Caco-2 (cell line): ENCODE measurements around the gene TBC1D24. TPM values are rescaled to one million over a fixed set of nuclear protein-coding genes. Genes with fewer than 3 reads are reported as not detected.
A peak's percentile ranks its signal among the peaks of the same experiment; 100 is the strongest.

ENCODE experiments used
- BruUV-seq: library from RNA; stranded (reverse); fragments of 400-500 nt; replicated peaks from 2 replicates; lab custom pipeline; 2021; lab: Mats Ljungman, UMichigan
- CTCF ChIA-PET: fragments of 300-600 bp; sonication (Branson Sonifier 250); formaldehyde crosslinking; loops from one replicate; lab custom pipeline; 2022; ENCODE audit warnings: antibody characterized with exemption; lab: Charles Lee
- POLR2A ChIA-PET: fragments of 300-600 bp; sonication (Branson Sonifier 250); formaldehyde crosslinking; loops from one replicate; lab custom pipeline; 2022; ENCODE audit warnings: antibody characterized with exemption; lab: Charles Lee
- DNase-seq, 2 experiments: peaks; one replicate each; pipeline versions ENCODE4 v3.0.0 to v3.0.0-alpha.2; 2020 to 2022
- H3K27me3 ChIP-seq: replicated peaks from 2 replicates; pipeline ENCODE4 v1.6.0; 2011; ENCODE audit warnings: low read length; ENCODE audit not compliant: control insufficient read depth, insufficient read depth
- H3K36me3 ChIP-seq: 2 replicates; pipeline ENCODE4 v1.5.1; 2011; ENCODE audit warnings: low read length; ENCODE audit not compliant: control insufficient read depth, insufficient read depth
- H3K4me1 ChIP-seq: fragments of 250-450 bp; sonication (Bioruptor Pico); 2 replicates; pipeline ENCODE4 v1.5.1; 2020; ENCODE audit warnings: mild to moderate bottlenecking
- H3K4me3 ChIP-seq: 2 replicates; pipeline ENCODE4 v1.5.1; 2011; ENCODE audit warnings: low read depth, mild to moderate bottlenecking, control low read depth, low read length
- H3K9me3 ChIP-seq: fragments of 250-450 bp; sonication (Bioruptor Pico); 2 replicates; pipeline ENCODE4 v1.5.1; 2020; ENCODE audit warnings: mild to moderate bottlenecking, moderate library complexity
- H3K27ac Mint-ChIP-seq: one replicate; pipeline ENCODE4 v1.8.0; 2022; ENCODE audit warnings: mixed read lengths; ENCODE audit not compliant: unreplicated experiment
- H3K27me3 Mint-ChIP-seq: one replicate; pipeline ENCODE4 v1.8.0; 2022; ENCODE audit warnings: mixed read lengths; ENCODE audit not compliant: insufficient read depth, unreplicated experiment
- H3K36me3 Mint-ChIP-seq: one replicate; pipeline ENCODE4 v1.8.0; 2022; ENCODE audit warnings: mild to moderate bottlenecking, mixed read lengths; ENCODE audit not compliant: insufficient read depth, unreplicated experiment
- H3K4me1 Mint-ChIP-seq: one replicate; pipeline ENCODE4 v1.8.0; 2022; ENCODE audit warnings: low read depth, mixed read lengths; ENCODE audit not compliant: unreplicated experiment
- H3K4me3 Mint-ChIP-seq: one replicate; pipeline ENCODE4 v1.8.0; 2022; ENCODE audit warnings: mild to moderate bottlenecking, moderate library complexity, mixed read lengths; ENCODE audit not compliant: unreplicated experiment
- H3K9me3 Mint-ChIP-seq: one replicate; pipeline ENCODE4 v1.8.0; 2022; ENCODE audit warnings: mixed read lengths; ENCODE audit not compliant: unreplicated experiment
- intact Hi-C: fragments of 100-400 bp; cut with micrococcal nuclease; formaldehyde crosslinking; loops from one replicate; pipeline ENCODE4 v1.10.0; 2022; ENCODE audit not compliant: unreplicated experiment
- total RNA-seq: library from RNA; stranded (reverse); gene quantifications from 2 replicates; pipeline ENCODE4 v1.2.3, GENCODE V29; 2022
- TF ChIP-seq, protein P1 (sequence below), 2 experiments: fragments of 200-600 bp in 1 of 2; IDR thresholded peaks; 1 replicate in 1 of 2; 2 replicates in 1 of 2; pipeline versions ENCODE4 v1.5.1 to v1.8.0; 2011 to 2022; ENCODE audit warnings: antibody characterized with exemption in 1 of 2, control low read depth in 1 of 2, inconsistent platforms in 1 of 2, low read depth in 1 of 2, low read length in 1 of 2, mild to moderate bottlenecking in 1 of 2, moderate library complexity in 1 of 2; ENCODE audit not compliant: insufficient read depth in 1 of 2, severe bottlenecking in 1 of 2, unreplicated experiment in 1 of 2

The TBC1D24 gene
- total RNA-seq, 1 experiment from 2014 or later, result 20.8 TPM

DNA sequence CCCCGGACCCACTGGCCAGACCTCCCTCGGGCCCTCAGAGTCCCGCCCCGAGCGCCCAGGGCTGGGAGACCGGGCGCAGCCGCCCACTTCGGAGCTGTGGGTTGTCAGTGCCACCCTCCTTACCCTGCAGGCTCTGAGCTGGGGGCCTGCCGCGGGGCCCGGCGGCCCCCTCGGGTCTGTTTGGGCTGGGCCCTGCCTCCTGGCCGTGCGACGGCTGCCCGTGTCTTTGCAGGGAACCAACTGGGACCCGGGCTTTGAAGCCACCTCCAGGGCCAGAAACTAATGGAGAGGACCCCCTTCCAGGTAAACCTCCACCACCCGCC, 14.6 kb upstream of the TBC1D24 start:
- TF ChIP-seq, protein P1, sequence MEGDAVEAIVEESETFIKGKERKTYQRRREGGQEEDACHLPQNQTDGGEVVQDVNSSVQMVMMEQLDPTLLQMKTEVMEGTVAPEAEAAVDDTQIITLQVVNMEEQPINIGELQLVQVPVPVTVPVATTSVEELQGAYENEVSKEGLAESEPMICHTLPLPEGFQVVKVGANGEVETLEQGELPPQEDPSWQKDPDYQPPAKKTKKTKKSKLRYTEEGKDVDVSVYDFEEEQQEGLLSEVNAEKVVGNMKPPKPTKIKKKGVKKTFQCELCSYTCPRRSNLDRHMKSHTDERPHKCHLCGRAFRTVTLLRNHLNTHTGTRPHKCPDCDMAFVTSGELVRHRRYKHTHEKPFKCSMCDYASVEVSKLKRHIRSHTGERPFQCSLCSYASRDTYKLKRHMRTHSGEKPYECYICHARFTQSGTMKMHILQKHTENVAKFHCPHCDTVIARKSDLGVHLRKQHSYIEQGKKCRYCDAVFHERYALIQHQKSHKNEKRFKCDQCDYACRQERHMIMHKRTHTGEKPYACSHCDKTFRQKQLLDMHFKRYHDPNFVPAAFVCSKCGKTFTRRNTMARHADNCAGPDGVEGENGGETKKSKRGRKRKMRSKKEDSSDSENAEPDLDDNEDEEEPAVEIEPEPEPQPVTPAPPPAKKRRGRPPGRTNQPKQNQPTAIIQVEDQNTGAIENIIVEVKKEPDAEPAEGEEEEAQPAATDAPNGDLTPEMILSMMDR (IDR thresholded peaks at IDR 0.05; ENCODE audit: insufficient read depth in 1 of 2, low read depth in 1 of 2, low read length in 1 of 2, severe bottlenecking in 1 of 2, unreplicated experiment in 1 of 2), result no peak
- H3K27ac Mint-ChIP-seq, result peak overlapping the region; percentile 95
- Histone ChIP-seq H3K4me1 (peaks cover 12% of the 10 kb centered on the region), H3K27me3 (no peaks in the 10 kb centered on the region), H3K4me3 (peak overlapping the region; percentile 44), H3K36me3 (no peaks in the 10 kb centered on the region; the same call in 1 of the 2 replicates), H3K9me3 (no peaks in the 10 kb centered on the region)
- POLR2A ChIA-PET, result interaction anchor here (0.9 to 1.4 kb wide), 3 partner anchors 9 to 14 kb away, joined by 4 to 8 read pairs (median 4); partner anchors contain the start of genes NTN3 and TBC1D24
- no TSS peak for BruUV-seq
- CTCF ChIA-PET, result interaction anchor here (1.0 to 1.4 kb wide), 3 partner anchors 8 to 208 kb away, joined by 3 to 6 read pairs (median 3); no protein-coding TSS in a partner anchor
- peaks cover 70% of the 10 kb centered on the region for H3K36me3 Mint-ChIP-seq
- intact Hi-C loops, result no loop called here
- peaks cover 9% of the 10 kb centered on the region for H3K4me1 Mint-ChIP-seq
- no peak for DNase-seq
- H3K27me3 Mint-ChIP-seq, result no peaks in the 10 kb centered on the region
- peak overlapping the region; percentile 95 for H3K4me3 Mint-ChIP-seq
- H3K9me3 Mint-ChIP-seq, result no peaks in the 10 kb centered on the region

DNA sequence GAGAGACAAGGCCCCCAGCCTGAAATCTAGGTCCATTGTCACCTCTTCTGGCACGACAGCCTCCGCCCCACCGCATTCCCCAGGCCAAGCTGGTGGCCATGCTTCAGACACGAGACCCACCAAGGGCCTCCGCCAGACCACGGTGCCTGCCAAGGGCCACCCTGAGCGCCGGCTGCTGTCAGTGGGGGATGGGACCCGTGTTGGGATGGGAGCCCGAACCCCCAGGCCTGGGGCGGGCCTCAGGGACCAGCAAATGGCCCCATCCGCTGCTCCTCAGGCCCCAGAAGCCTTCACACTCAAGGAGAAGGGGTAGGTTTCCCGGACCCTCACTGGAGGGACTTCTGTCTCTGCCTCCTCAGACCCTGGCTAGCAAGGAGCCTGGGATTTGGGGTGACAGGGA, 14.0 kb upstream of the TBC1D24 start:
- no TSS peak for BruUV-seq
- Mint-ChIP-seq H3K9me3 (no peaks in the 10 kb centered on the region), H3K27me3 (no peaks in the 10 kb centered on the region), H3K36me3 (peaks cover 66% of the 10 kb centered on the region), H3K4me1 (peaks cover 9% of the 10 kb centered on the region), H3K27ac (no peak overlapping the region), H3K4me3 (peak overlapping the region; percentile 95)
- peaks cover 12% of the 10 kb centered on the region for H3K4me1 ChIP-seq
- H3K4me3 ChIP-seq, result peak overlapping the region; percentile 44
- no peak for DNase-seq
- ChIA-PET CTCF (no interaction called here), POLR2A (no interaction called here)
- intact Hi-C loops, result no loop called here
- TF ChIP-seq, protein P1 (IDR thresholded peaks at IDR 0.05; ENCODE audit: insufficient read depth in 1 of 2, low read depth in 1 of 2, low read length in 1 of 2, severe bottlenecking in 1 of 2, unreplicated experiment in 1 of 2), result no peak
- H3K9me3 ChIP-seq, result no peaks in the 10 kb centered on the region
- H3K36me3 ChIP-seq, result no peaks in the 10 kb centered on the region
- H3K27me3 ChIP-seq, result no peaks in the 10 kb centered on the region

DNA sequence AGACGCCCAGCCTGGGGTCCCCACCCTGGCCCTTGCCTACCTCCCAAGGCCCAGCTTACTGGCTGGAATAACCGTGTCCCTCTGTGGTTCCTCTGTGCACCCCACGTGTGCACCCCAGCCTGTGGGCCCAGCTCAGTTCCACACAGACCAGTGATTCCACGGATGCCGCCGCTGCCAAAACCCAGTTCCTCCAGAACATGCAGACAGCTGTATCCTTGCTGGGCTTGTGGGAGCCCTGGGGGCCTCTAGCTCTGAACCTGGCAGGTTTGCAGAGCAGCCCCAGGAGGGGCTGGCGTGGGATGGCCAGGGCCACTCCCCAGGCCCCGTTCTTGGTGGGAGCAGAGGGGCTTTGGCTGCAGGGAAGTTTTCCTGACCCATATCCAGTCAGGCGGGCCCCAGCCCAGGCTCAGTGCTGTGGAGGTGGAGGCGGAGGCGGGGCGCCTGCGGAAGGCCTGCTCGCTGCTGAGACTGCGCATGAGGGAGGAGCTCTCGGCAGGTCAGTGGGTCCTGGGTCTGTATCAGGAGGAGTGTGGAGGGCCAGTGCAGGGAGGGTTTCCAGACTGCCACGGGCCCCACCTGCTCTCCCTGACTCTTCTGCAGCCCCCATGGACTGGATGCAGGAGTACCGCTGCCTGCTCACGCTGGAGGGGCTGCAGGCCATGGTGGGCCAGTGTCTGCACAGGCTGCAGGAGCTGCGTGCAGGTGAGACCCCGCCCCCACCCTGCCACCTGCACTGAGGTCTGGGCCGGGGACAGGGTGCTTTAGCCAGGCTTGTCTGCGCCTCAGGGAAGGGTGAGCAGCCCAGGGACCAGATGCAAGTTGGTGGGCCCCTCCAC, 12.7 kb upstream of the TBC1D24 start:
- Histone ChIP-seq H3K27me3 (no peaks in the 10 kb centered on the region), H3K36me3 (no peaks in the 10 kb centered on the region), H3K4me3 (no peak overlapping the region), H3K9me3 (no peaks in the 10 kb centered on the region), H3K4me1 (peaks cover 12% of the 10 kb centered on the region)
- intact Hi-C loops, result no loop called here
- Mint-ChIP-seq H3K27ac (peak overlapping the region; percentile 35), H3K4me1 (peaks cover 9% of the 10 kb centered on the region), H3K9me3 (no peaks in the 10 kb centered on the region), H3K36me3 (peaks cover 53% of the 10 kb centered on the region), H3K4me3 (no peak overlapping the region), H3K27me3 (no peaks in the 10 kb centered on the region)
- DNase-seq, result no peak
- ChIA-PET POLR2A (no interaction called here), CTCF (interaction anchor here (0.5 to 1.0 kb wide), 3 partner anchors 13 to 397 kb away, joined by 3 to 8 read pairs (median 3); partner anchors contain the start of gene TBC1D24)
- no TSS peak for BruUV-seq
- TF ChIP-seq, protein P1 (IDR thresholded peaks at IDR 0.05; ENCODE audit: insufficient read depth in 1 of 2, low read depth in 1 of 2, low read length in 1 of 2, severe bottlenecking in 1 of 2, unreplicated experiment in 1 of 2), result no peak
